Activated naive CD8-positive, alpha-beta T cell treated with anti-CD3 and anti-CD28 coated beads, Interleukin-2, amount 50 U/mL, for 24 hours (primary cell): ENCODE data around the gene ENG.

Experiments
- ATAC-seq: fragments of 150-1000 bp; cut with Tn5 transposase; one replicate; pipeline ENCODE4 v1.10.0; 2021
- DNase-seq: peaks from one replicate; pipeline ENCODE4 v3.0.0; 2021
- H3K27ac Mint-ChIP-seq: one replicate; pipeline ENCODE4 v1.8.0; 2021; ENCODE audit warnings: mild to moderate bottlenecking, mixed read lengths
- H3K27me3 Mint-ChIP-seq: one replicate; pipeline ENCODE4 v1.8.0; 2021; ENCODE audit warnings: mixed read lengths
- H3K36me3 Mint-ChIP-seq: one replicate; pipeline ENCODE4 v1.8.0; 2021; ENCODE audit warnings: low read depth, mixed read lengths
- H3K4me1 Mint-ChIP-seq: one replicate; pipeline ENCODE4 v1.8.0; 2021; ENCODE audit warnings: mixed read lengths
- H3K4me3 Mint-ChIP-seq: one replicate; pipeline ENCODE4 v1.8.0; 2021; ENCODE audit warnings: mild to moderate bottlenecking, moderate library complexity, mixed read lengths
- H3K9me3 Mint-ChIP-seq: one replicate; pipeline ENCODE4 v1.8.0; 2021; ENCODE audit warnings: mixed read lengths

Gene ENG

DNA sequence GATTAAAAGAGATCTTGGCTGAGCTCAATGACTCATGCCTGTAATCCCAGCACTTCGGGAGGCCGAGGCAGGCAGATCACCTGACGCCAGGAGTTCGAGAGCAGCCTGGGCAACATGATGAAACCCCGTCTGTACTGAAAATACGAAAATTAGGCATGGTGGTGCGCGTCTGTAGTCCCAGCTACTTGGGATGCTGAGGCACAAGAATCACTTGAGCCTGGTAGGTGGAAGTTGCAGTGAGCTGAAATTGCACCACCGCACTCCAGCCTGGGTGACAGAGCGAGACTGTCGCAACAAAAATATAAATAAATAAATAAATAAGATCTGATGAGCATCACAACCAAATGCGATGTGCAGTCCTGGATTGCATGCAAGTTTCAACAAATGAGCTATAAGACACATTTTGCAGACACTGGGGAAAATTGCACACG is 8.7 kb upstream of the ENG start:
- Mint-ChIP-seq H3K36me3 (peaks cover 2% of the 10 kb centered on the region), H3K27me3 (no peaks in the 10 kb centered on the region), H3K4me3 (no peak overlapping the region), H3K27ac (peak overlapping the region; percentile 71), H3K4me1 (peaks cover 45% of the 10 kb centered on the region), H3K9me3 (no peaks in the 10 kb centered on the region)
- DNase-seq: no peak
- ATAC-seq: no peak

DNA sequence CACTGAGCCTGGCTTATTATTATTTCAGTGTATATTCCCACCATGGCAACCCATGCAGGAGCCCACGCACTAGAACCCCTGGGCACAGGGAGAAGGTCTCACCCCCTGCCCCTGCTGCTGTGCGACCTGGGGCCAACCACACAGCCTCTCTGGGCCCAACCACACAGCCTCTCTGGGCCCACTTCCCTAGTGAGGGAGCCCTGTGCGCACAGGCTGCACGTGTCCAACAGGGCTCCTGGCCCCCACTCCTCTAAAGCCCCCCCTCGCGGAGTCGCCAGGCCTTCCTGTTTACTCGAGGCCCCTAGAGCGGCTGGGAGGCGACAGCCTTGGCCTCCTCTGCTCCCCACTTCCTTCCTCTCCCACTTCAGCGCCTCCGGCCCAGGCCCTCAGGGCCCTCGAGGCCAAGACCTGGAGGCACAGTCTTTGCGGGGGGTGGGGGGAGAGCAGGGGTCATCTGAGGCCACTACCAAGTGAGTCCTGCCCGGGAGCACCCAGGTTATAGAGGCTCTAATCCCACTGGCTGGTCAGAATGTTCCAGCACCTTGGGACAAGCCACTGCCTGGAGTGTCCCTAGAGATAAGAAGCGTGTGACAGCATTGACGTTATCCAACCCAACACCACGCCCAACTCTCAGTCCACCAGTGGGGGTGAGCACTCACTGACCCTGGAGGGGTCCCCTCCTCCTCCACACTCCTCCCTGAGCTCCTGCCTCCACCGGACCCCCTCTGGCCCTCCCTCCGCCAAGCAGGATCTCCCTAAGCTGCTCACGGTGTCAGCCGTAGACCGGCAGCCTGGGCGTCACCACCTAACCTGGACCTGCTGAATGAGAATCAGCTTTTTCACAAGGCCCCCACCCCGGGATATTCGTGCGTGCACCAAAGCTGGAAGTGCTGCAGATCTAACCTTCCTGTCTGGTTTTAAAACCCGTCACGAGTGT is 7.9 kb upstream of the ENG start:
- Mint-ChIP-seq H3K4me3 (no peak overlapping the region), H3K4me1 (peaks cover 45% of the 10 kb centered on the region), H3K9me3 (no peaks in the 10 kb centered on the region), H3K36me3 (peaks cover 2% of the 10 kb centered on the region), H3K27ac (peak overlapping the region; percentile 71), H3K27me3 (no peaks in the 10 kb centered on the region)
- ATAC-seq (peak; percentile 21), DNase-seq (peak; percentile 43)

- no peak overlapping the region for H3K4me3 Mint-ChIP-seq
- no peak overlapping the region for H3K27ac Mint-ChIP-seq
These were observed 6.3 kb upstream of the ENG start for GRCh38 chr9:127860779-127861178.

GRCh38 chr9:127860260-127860659 is 5.8 kb upstream of the ENG start:
- H3K4me3 Mint-ChIP-seq: no peak overlapping the region
- H3K36me3 Mint-ChIP-seq: no peaks in the 10 kb centered on the region
- H3K27me3 Mint-ChIP-seq: no peaks in the 10 kb centered on the region
- ATAC-seq (no peak), DNase-seq (no peak)
- peaks cover 46% of the 10 kb centered on the region for H3K4me1 Mint-ChIP-seq
- no peak overlapping the region for H3K27ac Mint-ChIP-seq
- H3K9me3 Mint-ChIP-seq: no peaks in the 10 kb centered on the region

More at GRCh38 chr9:127860779-127861178, 6.3 kb upstream of the ENG start:
- H3K27me3 Mint-ChIP-seq: no peaks in the 10 kb centered on the region
- H3K9me3 Mint-ChIP-seq: no peaks in the 10 kb centered on the region
- no peak for DNase-seq
- H3K4me1 Mint-ChIP-seq: peaks cover 46% of the 10 kb centered on the region
- no peak for ATAC-seq
- peaks cover 1% of the 10 kb centered on the region for H3K36me3 Mint-ChIP-seq

GRCh38 chr9:127858041-127858512 is 3.6 kb upstream of the ENG start:
- no peak overlapping the region for H3K4me3 Mint-ChIP-seq
- no peaks in the 10 kb centered on the region for H3K9me3 Mint-ChIP-seq
- ATAC-seq: no peak
- no peak for DNase-seq
- peaks cover 45% of the 10 kb centered on the region for H3K4me1 Mint-ChIP-seq
- no peaks in the 10 kb centered on the region for H3K36me3 Mint-ChIP-seq
- H3K27me3 Mint-ChIP-seq: no peaks in the 10 kb centered on the region
- H3K27ac Mint-ChIP-seq: no peak overlapping the region

DNA sequence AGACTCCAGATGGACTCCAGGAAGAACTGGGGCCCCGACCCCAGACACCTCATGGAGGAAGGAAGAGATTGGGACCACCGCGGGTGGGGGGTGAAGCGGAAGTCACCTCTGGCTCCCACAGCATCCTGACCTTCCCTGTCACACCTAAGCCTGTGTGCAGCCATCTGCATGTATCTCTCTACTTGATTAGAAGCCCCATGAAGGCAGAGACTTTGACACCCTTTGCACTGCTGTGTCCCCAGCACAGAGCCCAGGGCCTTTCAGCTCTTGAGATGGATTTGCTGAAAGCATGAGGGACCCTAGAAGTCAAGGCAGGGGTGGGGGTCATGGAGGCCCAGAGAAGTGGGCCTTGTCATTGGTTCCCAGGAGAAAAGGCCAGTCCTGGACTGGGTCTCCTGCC is 2.8 kb upstream of the ENG start:
- DNase-seq (no peak), ATAC-seq (no peak)
- H3K9me3 Mint-ChIP-seq: no peaks in the 10 kb centered on the region
- H3K36me3 Mint-ChIP-seq: peaks cover under 1% of the 10 kb centered on the region
- H3K4me3 Mint-ChIP-seq: no peak overlapping the region
- no peaks in the 10 kb centered on the region for H3K27me3 Mint-ChIP-seq
- H3K4me1 Mint-ChIP-seq: peaks cover 42% of the 10 kb centered on the region
- H3K27ac Mint-ChIP-seq: no peak overlapping the region

DNA sequence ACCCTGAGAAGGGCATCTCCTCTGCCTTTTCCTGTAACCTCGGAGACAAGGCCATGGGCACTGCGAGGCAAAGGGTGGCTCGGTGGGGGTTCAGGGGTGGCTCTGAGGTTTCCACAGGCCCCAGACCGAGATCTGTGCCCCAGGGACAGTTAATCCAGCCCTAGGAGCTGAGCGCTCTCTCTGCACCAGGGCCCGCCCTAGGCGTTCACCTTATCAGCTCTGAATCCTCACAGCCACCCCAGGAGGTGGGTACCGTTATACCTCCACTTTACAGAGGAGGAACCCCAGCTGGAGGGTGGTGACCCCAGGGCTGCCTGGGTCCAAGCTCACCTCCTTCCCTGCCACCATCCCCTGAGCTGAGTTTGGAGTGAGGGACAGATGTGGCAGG is 2.3 kb upstream of the ENG start:
- H3K9me3 Mint-ChIP-seq: no peaks in the 10 kb centered on the region
- H3K4me1 Mint-ChIP-seq: peaks cover 42% of the 10 kb centered on the region
- H3K27me3 Mint-ChIP-seq: no peaks in the 10 kb centered on the region
- ATAC-seq (no peak), DNase-seq (no peak)
- H3K27ac Mint-ChIP-seq: no peak overlapping the region
- H3K4me3 Mint-ChIP-seq: no peak overlapping the region
- H3K36me3 Mint-ChIP-seq: peaks cover 4% of the 10 kb centered on the region

DNA sequence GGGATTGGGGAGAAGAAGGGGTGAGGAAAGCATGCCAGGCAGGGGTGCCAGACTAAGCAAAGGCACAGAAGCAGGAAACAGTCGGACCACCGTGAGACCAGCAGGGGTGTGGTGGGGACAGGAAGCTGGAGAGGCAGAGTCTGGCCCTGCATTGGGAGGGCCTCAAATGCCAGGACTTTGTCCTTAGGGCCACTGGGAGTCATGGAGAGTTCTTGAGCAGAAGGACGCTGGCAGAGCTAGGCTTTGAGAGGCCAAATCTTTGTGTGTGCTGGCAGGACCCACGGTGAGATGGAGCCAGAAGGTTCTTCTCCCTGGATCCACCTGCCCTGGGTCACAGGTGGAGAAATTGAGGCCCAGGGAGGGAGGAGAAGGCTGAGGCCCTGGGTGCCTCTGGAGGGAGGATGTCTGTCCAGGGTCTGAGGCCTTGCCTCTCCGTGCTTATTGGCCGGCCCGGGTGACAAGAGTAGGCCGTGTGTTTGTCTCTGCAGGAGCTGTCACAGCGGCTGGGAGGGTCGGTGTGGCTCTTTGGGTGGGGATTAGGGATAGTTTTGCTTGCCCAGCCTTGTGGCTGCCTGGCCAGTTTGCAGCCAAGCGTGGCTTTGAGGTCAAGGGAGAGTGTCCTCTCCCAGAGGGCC is 1.8 kb upstream of the ENG start:
- DNase-seq: no peak
- peaks cover 39% of the 10 kb centered on the region for H3K4me1 Mint-ChIP-seq
- peaks cover 6% of the 10 kb centered on the region for H3K36me3 Mint-ChIP-seq
- no peak overlapping the region for H3K4me3 Mint-ChIP-seq
- no peaks in the 10 kb centered on the region for H3K9me3 Mint-ChIP-seq
- no peak for ATAC-seq
- H3K27ac Mint-ChIP-seq: no peak overlapping the region
- H3K27me3 Mint-ChIP-seq: no peaks in the 10 kb centered on the region

- Mint-ChIP-seq H3K36me3 (peaks cover 12% of the 10 kb centered on the region), H3K9me3 (no peaks in the 10 kb centered on the region), H3K27ac (peak overlapping the region; percentile 37), H3K4me1 (peaks cover 32% of the 10 kb centered on the region), H3K4me3 (peak overlapping the region; percentile 54), H3K27me3 (no peaks in the 10 kb centered on the region)
- ATAC-seq (no peak), DNase-seq (no peak)
These were observed 1.1 kb upstream of the ENG start for GRCh38 chr9:127855522-127855921.

- ATAC-seq (no peak), DNase-seq (no peak)
- Mint-ChIP-seq H3K27me3 (no peaks in the 10 kb centered on the region), H3K9me3 (no peaks in the 10 kb centered on the region), H3K4me3 (peak overlapping the region; percentile 54), H3K27ac (peak overlapping the region; percentile 27), H3K36me3 (peaks cover 16% of the 10 kb centered on the region), H3K4me1 (peaks cover 32% of the 10 kb centered on the region)
These were observed 502 bp upstream of the ENG start for GRCh38 chr9:127854960-127855359.

GRCh38 chr9:127853312-127854183 is 910 bp downstream of the ENG start:
- Mint-ChIP-seq H3K27me3 (no peaks in the 10 kb centered on the region), H3K27ac (peak overlapping the region; percentile 85), H3K36me3 (peaks cover 29% of the 10 kb centered on the region), H3K4me1 (peaks cover 30% of the 10 kb centered on the region), H3K9me3 (peaks cover 9% of the 10 kb centered on the region), H3K4me3 (peak overlapping the region; percentile 88)
- ATAC-seq: no peak
- DNase-seq: no peak

DNA sequence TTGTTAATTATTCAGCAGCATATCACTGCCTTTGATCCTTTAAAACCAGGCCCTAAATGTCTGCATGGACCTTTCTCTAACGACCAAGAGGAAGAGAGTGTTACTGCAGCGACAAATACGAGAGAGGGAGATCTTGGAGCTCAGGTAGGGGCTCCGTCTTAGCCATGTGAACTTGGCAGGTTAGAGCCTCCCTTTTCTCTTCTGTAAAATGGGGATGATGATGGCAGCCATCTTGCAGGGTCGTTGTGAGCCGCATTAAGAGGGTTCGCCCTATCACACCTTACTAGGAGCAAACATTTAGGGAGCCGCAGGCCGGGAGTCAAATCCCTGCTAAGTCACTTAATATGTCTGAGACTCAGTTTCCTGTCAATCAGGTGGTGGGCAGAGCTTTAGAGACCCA is 1.6 kb downstream of the ENG start:
- H3K4me1 Mint-ChIP-seq: peaks cover 30% of the 10 kb centered on the region
- H3K36me3 Mint-ChIP-seq: peaks cover 35% of the 10 kb centered on the region
- peak overlapping the region; percentile 88 for H3K4me3 Mint-ChIP-seq
- H3K27ac Mint-ChIP-seq: peak overlapping the region; percentile 11
- ATAC-seq: no peak
- peaks cover 9% of the 10 kb centered on the region for H3K9me3 Mint-ChIP-seq
- no peak for DNase-seq
- no peaks in the 10 kb centered on the region for H3K27me3 Mint-ChIP-seq

- ATAC-seq (no peak), DNase-seq (no peak)
- H3K4me3 Mint-ChIP-seq: no peak overlapping the region
- H3K36me3 Mint-ChIP-seq: peaks cover 35% of the 10 kb centered on the region
- no peak overlapping the region for H3K27ac Mint-ChIP-seq
- no peaks in the 10 kb centered on the region for H3K27me3 Mint-ChIP-seq
- H3K9me3 Mint-ChIP-seq: peaks cover 9% of the 10 kb centered on the region
- H3K4me1 Mint-ChIP-seq: peaks cover 22% of the 10 kb centered on the region
These were observed 4.1 kb downstream of the ENG start for GRCh38 chr9:127850286-127850830.
